K562 (cell line): Measurements from ENCODE around the gene SAE1. TPM values are rescaled to one million over a fixed set of nuclear protein-coding genes. Genes with fewer than 3 reads are reported as not detected.
A peak's percentile ranks its signal among the peaks of the same experiment; 100 is the strongest.

Source experiments
- ATAC-seq: fragments of 200-7000 bp; cut with Tn5 transposase; 3 replicates; pipeline ENCODE4 v1.9.1; 2020; ENCODE audit warnings: moderate library complexity
- BruUV-seq: library from RNA; stranded (reverse); fragments of 400-500 nt; replicated peaks from 2 replicates; lab custom pipeline; 2021; lab: Mats Ljungman, UMichigan
- CTCF ChIA-PET: fragments of 300-600 bp; formaldehyde crosslinking; extraction: SDS; loops from one replicate; lab custom pipeline; 2021; ENCODE audit warnings: low intra/inter-chr PET ratio; lab: Yijun Ruan, JAX
- POLR2A ChIA-PET: fragments of 300-600, 350-650 bp; sonication (Branson Sonifier 250); formaldehyde crosslinking; extraction: SDS; loops from one replicate; lab custom pipeline; 2021; ENCODE audit warnings: antibody characterized with exemption, inconsistent platforms; lab: Yijun Ruan, JAX
- DNase-seq, 4 experiments: peaks; one replicate each; pipeline versions ENCODE4 v3.0.0 to v3.0.0-alpha.2; 2011 to 2018; ENCODE audit warnings: low spot score in 3 of 4, mixed read lengths in 3 of 4; ENCODE audit errors: extremely low read depth in 1 of 4
- FAIRE-seq: peaks from 2 replicates; lab custom pipeline; 2011; peaks lifted over from hg19 to GRCh38; lab: Jason Lieb, UNC
- H2AFZ ChIP-seq: 2 replicates; pipeline ENCODE4 v1.6.0; 2011; ENCODE audit warnings: low read depth, low read length, control low read depth, inconsistent platforms
- H3K27ac ChIP-seq: fragments of 200-600 bp; 3 replicates; pipeline ENCODE4 v1.8.0; 2011; ENCODE audit warnings: low read depth, mild to moderate bottlenecking, control low read depth, inconsistent platforms, low read length, moderate library complexity, mixed read lengths; ENCODE audit errors: extremely low read depth
- H3K27me3 ChIP-seq, 2 experiments: fragments of 300-600 bp in 1 of 2; 2 replicates in 1 of 2; 3 replicates in 1 of 2; pipeline versions ENCODE4 v1.6.0 to v1.8.0; 2011; ENCODE audit warnings: inconsistent platforms in 2 of 2, low read length in 2 of 2, mild to moderate bottlenecking in 1 of 2, mixed read lengths in 1 of 2, moderate library complexity in 1 of 2; ENCODE audit not compliant: control insufficient read depth in 2 of 2, insufficient read depth in 2 of 2
- H3K36me3 ChIP-seq: fragments of 300-600 bp; 3 replicates; pipeline ENCODE4 v1.8.0; 2011; ENCODE audit warnings: mild to moderate bottlenecking, low read length, inconsistent platforms; ENCODE audit not compliant: control insufficient read depth, insufficient read depth
- H3K4me1 ChIP-seq, 2 experiments: fragments of 200-600 bp in 1 of 2; replicated peaks in 1 of 2; 2 replicates in 1 of 2; 3 replicates in 1 of 2; pipeline versions ENCODE4 v1.5.1 to v1.8.0; 2011; ENCODE audit warnings: inconsistent platforms in 2 of 2, low read length in 2 of 2, mild to moderate bottlenecking in 1 of 2, mixed read lengths in 1 of 2, moderate library complexity in 1 of 2; ENCODE audit not compliant: control insufficient read depth in 2 of 2, insufficient read depth in 2 of 2
- H3K4me2 ChIP-seq: 2 replicates; pipeline ENCODE4 v1.6.1; 2011; ENCODE audit warnings: low read length, control low read depth, inconsistent platforms, mixed read lengths; ENCODE audit not compliant: insufficient read depth
- H3K4me3 ChIP-seq: fragments of 200-600 bp; sonication (generic), shearing (Covaris generic); 2 replicates; pipeline ENCODE4 v1.5.1; 2016; ENCODE audit warnings: control low read depth, inconsistent platforms
- H3K79me2 ChIP-seq: fragments of 200-600 bp; 3 replicates; pipeline ENCODE4 v1.8.0; 2011; ENCODE audit warnings: low read length, inconsistent platforms; ENCODE audit not compliant: control insufficient read depth, insufficient read depth
- H3K9ac ChIP-seq, 2 experiments: 2 replicates each; pipeline versions ENCODE4 v1.6.0 to v1.6.1; 2011; ENCODE audit warnings: low read depth in 2 of 2, low read length in 2 of 2, control low read depth in 1 of 2, inconsistent platforms in 1 of 2, mild to moderate bottlenecking in 1 of 2, mixed read lengths in 1 of 2; ENCODE audit not compliant: insufficient read depth in 1 of 2
- H3K9me1 ChIP-seq: one replicate; pipeline ENCODE4 v1.6.0; 2011; ENCODE audit warnings: inconsistent platforms, mild to moderate bottlenecking, low read length, moderate library complexity; ENCODE audit not compliant: control insufficient read depth, insufficient read depth
- H3K9me3 ChIP-seq: replicated peaks from 2 replicates; pipeline ENCODE4 v1.5.1; 2011; ENCODE audit warnings: low read depth, low read length, inconsistent platforms; ENCODE audit not compliant: control insufficient read depth, insufficient read depth
- H4K20me1 ChIP-seq: replicated peaks from 2 replicates; pipeline ENCODE4 v1.6.1; 2011; ENCODE audit warnings: low read length, inconsistent platforms, mixed read lengths; ENCODE audit not compliant: control insufficient read depth, insufficient read depth
- CEBPB ChIP-seq: fragments of 450-650 bp; IDR thresholded peaks from 2 replicates; pipeline ENCODE4 v1.6.1; 2016; ENCODE audit warnings: missing genetic modification characterization, missing compliant biosample characterization
- DMBX1 ChIP-seq: fragments of 250-450 bp; sonication (Bioruptor Pico); IDR thresholded peaks from 2 replicates; pipeline ENCODE4 v1.8.0; 2022; ENCODE audit warnings: inconsistent platforms, mild to moderate bottlenecking, moderate library complexity, borderline replicate concordance
- EWSR1 ChIP-seq: fragments of 450-650 bp; IDR thresholded peaks from 2 replicates; pipeline ENCODE4 v1.6.1; 2018; ENCODE audit warnings: borderline replicate concordance, mild to moderate bottlenecking, low read depth, moderate library complexity; ENCODE audit not compliant: partially characterized antibody
- HNRNPLL ChIP-seq: fragments of 200-400 bp; formaldehyde crosslinking; IDR thresholded peaks from 2 replicates; pipeline ENCODE4 v1.6.1; 2017; ENCODE audit warnings: low read length, low read depth, mild to moderate bottlenecking; ENCODE audit not compliant: poor library complexity, severe bottlenecking
- LARP7 ChIP-seq: fragments of 450-650 bp; IDR thresholded peaks from 2 replicates; pipeline ENCODE4 v1.6.1; 2016
- MLLT1 ChIP-seq, 2 experiments: fragments of 450-650 bp; IDR thresholded peaks; 2 replicates each; pipeline ENCODE4 v1.6.1; 2016
- PKNOX1 ChIP-seq: fragments of 450-650 bp; IDR thresholded peaks from 2 replicates; pipeline ENCODE4 v1.6.1; 2016
- SIRT6 ChIP-seq: IDR thresholded peaks from one replicate; pipeline ENCODE4 v1.6.1; 2012; ENCODE audit warnings: low read depth, mild to moderate bottlenecking, control low read depth, inconsistent platforms, low read length, moderate library complexity
- SP1 ChIP-seq: sonication (generic); formaldehyde crosslinking; IDR thresholded peaks from 2 replicates; pipeline ENCODE4 v1.8.1; 2022; ENCODE audit warnings: mild to moderate bottlenecking, missing genetic modification reagents
- TAF9B ChIP-seq: fragments of 450-650 bp; IDR thresholded peaks from 2 replicates; pipeline ENCODE4 v1.6.1; 2018; ENCODE audit warnings: mild to moderate bottlenecking; ENCODE audit not compliant: partially characterized antibody
- ZBTB26 ChIP-seq: fragments of 450-650 bp; formaldehyde crosslinking; IDR thresholded peaks from 2 replicates; pipeline ENCODE4 v1.4.0; 2022; ENCODE audit warnings: missing genetic modification characterization
- ZKSCAN1 ChIP-seq: fragments of 150-350 bp; IDR thresholded peaks from 2 replicates; pipeline ENCODE4 v1.6.1; 2016; ENCODE audit warnings: low read depth, low read length
- ZNF124 ChIP-seq: sonication (generic); formaldehyde crosslinking; IDR thresholded peaks from 2 replicates; pipeline ENCODE4 v1.8.1; 2022; ENCODE audit warnings: missing genetic modification reagents
- WGBS: fragments of 100-300 bp; shearing (Covaris generic); methylation state at CpG from one replicate; pipeline ENCODE4 v1.1.6; 2016; ENCODE audit warnings: low coverage, mixed read lengths; ENCODE audit not compliant: insufficient coverage; ENCODE audit errors: missing lambda C conversion rate; 5-methylcytosine and 5-hydroxymethylcytosine counted together
- in situ Hi-C: fragments of 300-500 bp; cut with MboI; formaldehyde crosslinking; loops from 4 replicates; pipeline ENCODE4 v1.15.0; 2018; ENCODE audit warnings: inconsistent platforms, mixed read lengths
- intact Hi-C: fragments of 100-400 bp; cut with micrococcal nuclease; formaldehyde crosslinking; loops from 2 replicates; pipeline ENCODE4 v1.14.2; 2022
- polyA plus RNA-seq, 8 experiments: library from polyadenylated mRNA; depleted of rRNA in 4 of 8; stranded (reverse) in 5 of 8; unstranded in 3 of 8; fragments of >200 nt; fragmentation: Nextera tagmentation in 2 of 8; fragmentation: Illumina TruSeq in 1 of 8; extraction: Ambion mirVana in 2 of 8; extraction: Trizol in 1 of 8; gene quantifications; 2 replicates each; pipeline versions ENCODE4 v1.2.1 to v1.2.3, GENCODE V29; 2011 to 2014; ENCODE audit warnings: inconsistent platforms in 1 of 8, missing spikeins in 1 of 8
- total RNA-seq, 7 experiments: library from RNA; depleted of rRNA in 6 of 7; stranded (reverse); fragments of >200 nt in 6 of 7; fragmentation: Illumina TruSeq in 2 of 7; extraction: Trizol in 2 of 7; gene quantifications; 2 replicates each; pipeline versions ENCODE4 v1.2.1 to v1.2.3, GENCODE V29; 2011 to 2021; ENCODE audit warnings: low replicate concordance in 1 of 7
- TF ChIP-seq, protein P1 (sequence below): IDR thresholded peaks from 3 replicates; pipeline ENCODE4 v1.6.1; 2011; ENCODE audit warnings: borderline replicate concordance, mild to moderate bottlenecking, moderate library complexity; ENCODE audit not compliant: insufficient read length; ENCODE audit errors: extremely low read depth

Gene SAE1
- total and polyA plus RNA-seq, 9 of the 15 experiments (the other 6 are each of a cell fraction or from before 2014, with no cell fraction given) = 82.8 to 299 (median 217) TPM

GRCh38 chr19:47228937-47229675, 98.5 kb downstream of the SAE1 start:
- no peaks in the 10 kb centered on the region; a peak in 1 of 5 replicates for H3K27me3 ChIP-seq
- intact Hi-C loops (loop anchor here (5.0 kb wide), 1 partner anchor 77 kb away; no protein-coding TSS in a partner anchor), in situ Hi-C loops (no loop called here)
- peaks cover 17% of the 10 kb centered on the region; the same call in 1 of the 2 replicates for H4K20me1 ChIP-seq
- H3K4me3 ChIP-seq = peak overlapping the region; percentile 100
- no peak overlapping the region for H2AFZ ChIP-seq
- H3K9ac ChIP-seq = peak overlapping the region; percentile 87 to 99
- H3K79me2 ChIP-seq = peaks cover 56% of the 10 kb centered on the region
- ATAC-seq (0 out of 3 replicates have a peak, but pooled peaks have one; percentile 1), FAIRE-seq (peak; percentile 83), DNase-seq (peak in 2 of 4 experiments; percentile 24 to 60)
- no TSS peak for BruUV-seq
- WGBS = 5% methylated on average over 10 of the region's 10 CpGs
- H3K36me3 ChIP-seq = peaks cover 8% of the 10 kb centered on the region; the same call in 2 of the 3 replicates
- ChIA-PET CTCF (interaction anchor here (0.6 to 1.1 kb wide), 2 partner anchors 15 to 163 kb away, joined by 3 read pairs; no protein-coding TSS in a partner anchor), POLR2A (interaction anchor here (0.6 to 8.2 kb wide), 8 partner anchors 9 to 218 kb away, joined by 3 to 171 read pairs (median 3); no protein-coding TSS in a partner anchor)
- H3K27ac ChIP-seq = peak overlapping the region; percentile 93
- peak overlapping the region; percentile 100 for H3K4me2 ChIP-seq
- H3K9me3 ChIP-seq = no peaks in the 10 kb centered on the region
- H3K4me1 ChIP-seq = peaks cover 25 to 75% of the 10 kb centered on the region in 2 experiments
- H3K9me1 ChIP-seq = no peaks in the 10 kb centered on the region
- TF ChIP-seq MLLT1 (IDR thresholded peaks at IDR 0.05) (peak; percentile 92 to 95), SP1 (peak; percentile 17; the same call in 1 of the 2 replicates), DMBX1 (no peak), PKNOX1 (peak; percentile 73), EWSR1 (no peak), ZKSCAN1 (no peak), SIRT6 (no peak), HNRNPLL (no peak), TAF9B (peak; percentile 52), CEBPB (tag) (no peak), ZNF124 (CRISPR knock-in tag) (no peak), ZBTB26 (peak; percentile 81), LARP7 (peak; percentile 84; the same call in 1 of the 2 replicates)
- TF ChIP-seq, protein P1, sequence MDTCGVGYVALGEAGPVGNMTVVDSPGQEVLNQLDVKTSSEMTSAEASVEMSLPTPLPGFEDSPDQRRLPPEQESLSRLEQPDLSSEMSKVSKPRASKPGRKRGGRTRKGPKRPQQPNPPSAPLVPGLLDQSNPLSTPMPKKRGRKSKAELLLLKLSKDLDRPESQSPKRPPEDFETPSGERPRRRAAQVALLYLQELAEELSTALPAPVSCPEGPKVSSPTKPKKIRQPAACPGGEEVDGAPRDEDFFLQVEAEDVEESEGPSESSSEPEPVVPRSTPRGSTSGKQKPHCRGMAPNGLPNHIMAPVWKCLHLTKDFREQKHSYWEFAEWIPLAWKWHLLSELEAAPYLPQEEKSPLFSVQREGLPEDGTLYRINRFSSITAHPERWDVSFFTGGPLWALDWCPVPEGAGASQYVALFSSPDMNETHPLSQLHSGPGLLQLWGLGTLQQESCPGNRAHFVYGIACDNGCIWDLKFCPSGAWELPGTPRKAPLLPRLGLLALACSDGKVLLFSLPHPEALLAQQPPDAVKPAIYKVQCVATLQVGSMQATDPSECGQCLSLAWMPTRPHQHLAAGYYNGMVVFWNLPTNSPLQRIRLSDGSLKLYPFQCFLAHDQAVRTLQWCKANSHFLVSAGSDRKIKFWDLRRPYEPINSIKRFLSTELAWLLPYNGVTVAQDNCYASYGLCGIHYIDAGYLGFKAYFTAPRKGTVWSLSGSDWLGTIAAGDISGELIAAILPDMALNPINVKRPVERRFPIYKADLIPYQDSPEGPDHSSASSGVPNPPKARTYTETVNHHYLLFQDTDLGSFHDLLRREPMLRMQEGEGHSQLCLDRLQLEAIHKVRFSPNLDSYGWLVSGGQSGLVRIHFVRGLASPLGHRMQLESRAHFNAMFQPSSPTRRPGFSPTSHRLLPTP = no peak
